Activated CD8-positive, alpha-beta T cell treated with anti-CD3 and anti-CD28 coated beads, Interleukin-2, amount 10 ng/mL, durations not matched to agents 7 days and 5 days (primary cell): ENCODE results near the gene CD151. TPM values are rescaled to one million over a fixed set of nuclear protein-coding genes. Genes with fewer than 3 reads are reported as not detected.

Experiments used
- ATAC-seq: fragments of 150-1000 bp; cut with Tn5 transposase; one replicate; pipeline ENCODE4 v1.10.0; 2021; ENCODE audit warnings: moderate library complexity
- CTCF ChIA-PET: fragments of 350-600 bp; sonication (Branson Sonifier 250); formaldehyde crosslinking; loops from one replicate; lab custom pipeline; 2021; ENCODE audit warnings: antibody characterized with exemption; lab: Charles Lee
- POLR2A ChIA-PET: fragments of 350-600 bp; sonication (Branson Sonifier 250); formaldehyde crosslinking; loops from one replicate; lab custom pipeline; 2021; ENCODE audit warnings: antibody characterized with exemption; lab: Charles Lee
- DNase-seq: peaks from one replicate; pipeline ENCODE4 v3.0.0-alpha.2; 2020
- H3K27ac Mint-ChIP-seq: one replicate; pipeline ENCODE4 v1.8.0; 2021; ENCODE audit warnings: mild to moderate bottlenecking, mixed read lengths
- H3K27me3 Mint-ChIP-seq: one replicate; pipeline ENCODE4 v1.8.0; 2021; ENCODE audit warnings: low read depth, mixed read lengths
- H3K36me3 Mint-ChIP-seq: one replicate; pipeline ENCODE4 v1.8.0; 2021; ENCODE audit warnings: low read depth, mixed read lengths
- H3K4me1 Mint-ChIP-seq: one replicate; pipeline ENCODE4 v1.8.0; 2021; ENCODE audit warnings: low read depth, mixed read lengths
- H3K4me3 Mint-ChIP-seq: one replicate; pipeline ENCODE4 v1.8.0; 2021; ENCODE audit warnings: mild to moderate bottlenecking, mixed read lengths
- H3K9me3 Mint-ChIP-seq: one replicate; pipeline ENCODE4 v1.8.0; 2022; ENCODE audit warnings: mixed read lengths; ENCODE audit not compliant: insufficient read depth
- total RNA-seq, 2 experiments: library from RNA; stranded (reverse); gene quantifications; one replicate each; pipeline ENCODE4 v1.2.3, GENCODE V29; 2021

CD151 gene
- 10 to 100 TPM; 27.0 to 29.7 TPM for total RNA-seq

DNA sequence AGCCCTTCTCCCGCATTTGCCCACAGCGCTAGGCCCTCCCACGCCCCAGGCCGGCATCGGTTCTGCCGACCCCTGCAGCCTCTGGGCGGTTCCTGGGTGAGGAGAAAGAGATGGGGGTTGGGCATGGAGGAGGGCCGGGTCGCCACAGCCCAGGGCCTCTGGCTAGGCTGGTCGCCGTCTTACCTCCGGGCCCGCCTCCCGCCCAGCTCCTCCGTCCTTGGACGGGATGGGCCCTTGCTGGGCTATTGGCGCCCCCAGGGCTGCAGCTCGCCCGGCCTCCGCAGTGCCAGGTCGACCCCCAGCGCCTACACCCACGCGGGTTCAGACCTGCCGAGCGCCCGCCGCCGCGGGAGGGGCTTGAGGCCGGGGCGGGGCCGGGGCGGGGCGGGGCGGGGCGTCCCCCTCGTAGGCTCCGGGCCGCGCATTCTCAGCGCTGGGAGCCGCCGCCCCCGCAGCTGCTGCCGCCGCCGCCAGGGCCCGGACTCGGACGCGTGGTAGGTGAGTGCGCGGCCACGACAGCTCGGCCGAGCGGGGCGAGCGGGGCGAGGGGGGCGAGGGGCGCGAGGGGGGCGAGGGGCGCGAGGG, at the start of gene CD151:
TSS of gene CD151 (plus strand) at position 424 of the 585 bp plus-strand sequence. CDS start 3,118 bp downstream, outside the sequence.
- peaks cover 34% of the 10 kb centered on the region for H3K27me3 Mint-ChIP-seq
- H3K4me3 Mint-ChIP-seq = peak within 1 kb of the TSS; percentile 42
- peaks cover 54% of the 10 kb centered on the region for H3K4me1 Mint-ChIP-seq
- no peak within 1 kb of the TSS for H3K27ac Mint-ChIP-seq
- H3K36me3 Mint-ChIP-seq = peaks cover under 1% of the 10 kb centered on the region
- H3K9me3 Mint-ChIP-seq = no peaks in the 10 kb centered on the region
- ChIA-PET POLR2A (interaction anchor here (0.8 to 6.0 kb wide), 3 partner anchors 10 to 13 kb away, joined by 3 to 31 read pairs (median 11); partner anchors contain the start of genes PNPLA2 and TSPAN4), CTCF (interaction anchor here (0.8 to 2.3 kb wide), 6 partner anchors 8 to 23 kb away, joined by 3 to 9 read pairs (median 4); partner anchors contain the start of genes RPLP2 and TSPAN4)
- DNase-seq (peak; percentile 58), ATAC-seq (peak; percentile 55)

DNA sequence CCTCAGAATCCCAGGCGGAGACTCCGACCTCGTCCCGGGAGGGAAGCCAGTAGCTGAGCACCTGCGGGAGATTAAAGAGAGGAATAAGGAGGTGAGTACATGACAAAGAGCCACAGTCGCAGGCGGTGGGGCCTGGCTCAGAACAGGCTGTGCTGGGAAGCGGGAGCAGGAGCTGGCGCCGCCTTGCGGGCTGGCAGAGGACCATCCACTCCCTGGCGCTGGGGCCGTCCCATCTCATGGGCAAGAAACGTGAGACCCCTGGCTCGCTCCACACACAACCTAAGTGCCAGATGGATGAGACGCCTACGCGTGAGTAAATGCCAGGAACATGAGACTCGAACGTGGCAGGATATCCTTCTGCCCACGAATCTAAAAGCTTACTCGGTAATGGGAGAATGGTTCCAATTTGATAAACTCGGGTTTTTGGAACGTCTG, 49.2 kb upstream of the CD151 start:
- Mint-ChIP-seq H3K27ac (no peak overlapping the region), H3K27me3 (no peaks in the 10 kb centered on the region), H3K4me1 (peaks cover 23% of the 10 kb centered on the region), H3K36me3 (peaks cover 17% of the 10 kb centered on the region), H3K9me3 (no peaks in the 10 kb centered on the region), H3K4me3 (no peak overlapping the region)
- ChIA-PET CTCF (interaction anchor here (1.2 kb wide), 1 partner anchor 15 kb away, joined by 4 read pairs; no protein-coding TSS in a partner anchor), POLR2A (no interaction called here)
- DNase-seq = no peak
- ATAC-seq = peak; percentile 62

DNA sequence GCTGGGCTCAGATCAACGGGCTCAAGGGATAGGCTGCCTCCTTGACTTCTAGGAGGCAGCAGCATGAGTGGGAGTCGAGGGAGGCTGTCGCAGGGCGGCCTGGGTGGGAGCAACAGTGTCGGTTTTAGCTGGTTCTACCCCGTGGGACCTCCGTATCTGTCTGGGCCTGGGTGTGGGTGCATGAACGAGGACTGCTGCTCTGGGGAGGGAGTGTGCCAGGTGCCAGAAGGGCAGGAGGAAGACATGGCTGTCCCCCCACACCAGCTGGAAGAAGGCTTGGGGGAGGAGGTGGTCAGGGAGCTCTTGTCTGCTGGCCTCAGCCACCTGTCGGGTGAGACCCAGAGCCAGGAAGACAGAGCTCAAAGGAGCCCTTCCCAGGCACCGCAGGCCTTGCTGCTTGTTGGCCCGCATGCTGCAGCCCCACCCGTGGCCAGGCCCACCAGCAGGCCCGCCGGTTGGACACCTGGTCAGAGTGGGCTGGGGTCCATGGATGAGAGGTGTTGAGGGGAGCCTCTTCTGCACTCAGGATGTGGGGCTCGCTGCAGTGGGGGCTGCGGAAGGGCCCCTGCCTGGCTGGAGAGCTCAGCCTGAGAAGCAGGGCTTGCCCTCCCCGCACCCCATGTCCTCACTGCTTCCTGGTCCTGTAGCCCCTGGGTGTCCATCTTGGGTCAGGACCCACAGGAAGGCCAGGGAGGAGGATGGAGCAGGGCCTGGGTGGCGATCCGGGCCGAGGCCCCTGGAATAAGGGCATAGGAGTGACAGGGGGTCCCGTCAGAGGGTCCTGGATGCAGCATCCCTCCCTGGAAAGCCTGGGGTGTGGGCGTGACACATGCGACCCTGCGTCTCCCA, 46.3 kb upstream of the CD151 start:
- peaks cover 11% of the 10 kb centered on the region for H3K36me3 Mint-ChIP-seq
- peaks cover 22% of the 10 kb centered on the region for H3K4me1 Mint-ChIP-seq
- no peaks in the 10 kb centered on the region for H3K27me3 Mint-ChIP-seq
- ChIA-PET CTCF (no interaction called here), POLR2A (interaction anchor here (0.7 kb wide), 1 partner anchor 23 kb away, joined by 3 read pairs; no protein-coding TSS in a partner anchor)
- H3K4me3 Mint-ChIP-seq = no peak overlapping the region
- H3K27ac Mint-ChIP-seq = no peak overlapping the region
- no peak for ATAC-seq
- H3K9me3 Mint-ChIP-seq = no peaks in the 10 kb centered on the region
- no peak for DNase-seq

DNA sequence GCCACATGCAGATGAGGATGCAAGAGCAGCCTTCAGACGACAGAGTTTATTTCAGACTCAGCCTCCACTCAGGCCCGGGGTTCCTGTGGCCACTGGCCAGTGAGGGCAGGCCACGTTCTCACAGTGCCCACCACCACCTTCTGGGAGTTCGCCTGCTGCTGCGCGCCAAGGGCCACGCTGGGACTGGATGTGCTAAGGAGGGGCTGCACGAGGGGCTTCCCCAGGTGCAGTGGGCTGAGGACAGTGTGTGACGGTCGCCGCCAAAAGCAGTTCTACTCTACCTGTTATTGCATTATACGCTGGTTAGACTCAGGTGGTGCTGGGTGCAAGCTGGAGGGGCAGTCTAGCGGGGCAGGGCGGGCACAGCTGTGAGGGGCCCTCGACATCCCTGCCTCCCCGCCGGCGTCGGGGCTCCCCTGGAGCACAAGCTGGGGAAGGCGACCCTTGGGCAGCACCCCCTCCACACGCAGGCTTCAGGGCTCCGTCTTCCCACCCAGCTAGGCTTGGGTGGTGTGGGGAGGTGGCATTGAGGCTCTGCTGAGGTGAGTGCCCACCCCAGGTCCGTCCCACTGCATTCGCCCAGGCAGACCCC, 45.6 kb upstream of the CD151 start:
- no peak overlapping the region for H3K27ac Mint-ChIP-seq
- no peaks in the 10 kb centered on the region for H3K27me3 Mint-ChIP-seq
- CTCF ChIA-PET = no interaction called here
- H3K4me1 Mint-ChIP-seq = peaks cover 18% of the 10 kb centered on the region
- ATAC-seq (no peak), DNase-seq (no peak)
- peaks cover 13% of the 10 kb centered on the region for H3K36me3 Mint-ChIP-seq
- H3K9me3 Mint-ChIP-seq = no peaks in the 10 kb centered on the region
- H3K4me3 Mint-ChIP-seq = no peak overlapping the region
- POLR2A ChIA-PET = interaction anchor here (0.7 kb wide), 1 partner anchor 22 kb away, joined by 3 read pairs; no protein-coding TSS in a partner anchor

DNA sequence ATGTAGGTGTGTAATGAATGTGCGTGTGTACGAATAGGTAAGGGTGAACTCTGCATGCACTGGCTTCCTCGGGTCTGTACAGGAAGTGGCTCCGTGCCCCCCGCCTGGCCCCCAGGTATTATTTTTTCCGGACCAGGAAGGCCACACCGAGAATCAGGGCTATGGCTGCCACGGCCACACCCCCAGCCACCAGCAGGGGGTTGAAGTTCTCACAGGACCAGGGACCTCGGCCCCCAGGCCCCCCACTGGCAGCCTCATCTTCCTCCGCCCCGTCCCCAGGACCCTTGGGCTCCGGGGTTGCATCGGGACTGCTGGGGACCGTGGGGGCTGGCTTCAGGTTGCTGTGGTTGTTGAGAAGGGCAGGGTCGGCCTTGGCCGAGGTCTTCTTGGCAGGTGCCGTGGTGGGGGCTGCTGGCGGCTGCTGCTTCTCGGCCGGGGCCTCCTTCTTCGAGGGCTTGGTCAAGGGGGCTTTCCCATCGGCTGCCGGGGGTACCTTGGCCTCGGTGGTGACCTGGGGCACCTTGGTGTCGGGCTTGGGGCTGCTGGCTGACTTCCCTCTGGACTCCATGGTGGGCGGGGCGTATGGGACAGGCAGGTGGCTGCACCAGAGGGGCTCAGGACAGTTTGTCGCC, 44.6 kb upstream of the CD151 start:
- peaks cover 13% of the 10 kb centered on the region for H3K36me3 Mint-ChIP-seq
- H3K4me3 Mint-ChIP-seq = no peak overlapping the region
- H3K9me3 Mint-ChIP-seq = no peaks in the 10 kb centered on the region
- no peak for DNase-seq
- no peak overlapping the region for H3K27ac Mint-ChIP-seq
- ChIA-PET CTCF (no interaction called here), POLR2A (no interaction called here)
- no peak for ATAC-seq
- H3K27me3 Mint-ChIP-seq = no peaks in the 10 kb centered on the region
- H3K4me1 Mint-ChIP-seq = peaks cover 18% of the 10 kb centered on the region

DNA sequence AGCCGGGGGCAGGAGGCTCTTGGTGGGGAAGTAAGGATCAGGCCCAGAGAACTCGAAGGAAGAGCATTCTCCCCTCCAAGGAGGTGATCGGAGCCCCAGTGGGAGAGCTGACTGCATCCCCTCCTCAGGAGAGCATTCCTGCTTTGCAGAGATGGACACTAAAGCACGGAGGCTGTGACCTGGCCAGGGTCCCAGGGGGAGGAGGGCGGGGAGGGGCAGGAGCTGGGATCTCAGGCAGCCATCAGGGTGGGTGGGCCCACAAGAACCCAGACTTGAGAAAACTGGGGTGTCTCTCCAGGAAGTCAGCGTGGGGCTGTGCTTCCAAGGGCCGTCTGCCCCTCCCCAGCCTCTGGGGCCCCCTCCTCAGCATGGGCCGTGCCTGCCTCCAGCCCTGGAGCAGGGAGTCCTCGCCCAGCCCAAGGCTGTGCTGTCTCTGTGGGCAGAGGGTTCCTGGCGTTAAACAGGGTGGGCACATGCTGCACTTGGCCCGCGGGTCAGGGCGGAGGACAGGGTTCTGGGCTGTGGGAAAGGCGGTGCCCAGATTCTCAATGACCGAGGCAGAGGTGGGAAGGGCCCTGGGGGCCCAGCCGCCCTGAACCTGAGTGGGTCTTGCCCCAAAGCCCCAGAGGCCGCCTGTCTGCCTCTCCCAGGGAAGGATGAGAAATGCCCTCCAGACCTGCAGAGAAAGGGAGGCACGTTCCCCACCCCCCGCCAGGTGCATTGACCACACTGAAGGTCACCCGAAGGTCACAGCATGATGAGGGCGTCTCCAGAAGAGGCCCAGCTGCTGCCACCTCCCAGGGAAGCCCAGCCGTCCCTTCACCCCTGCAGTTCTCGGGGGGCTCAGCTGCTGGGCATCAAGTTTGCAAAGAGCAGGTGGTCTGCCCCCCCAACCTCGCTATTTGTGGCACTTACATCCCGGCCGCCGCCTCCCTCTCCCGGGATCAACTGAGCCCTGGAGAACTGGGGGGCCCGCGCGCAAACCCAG, 43.5 kb upstream of the CD151 start:
- H3K9me3 Mint-ChIP-seq = no peaks in the 10 kb centered on the region
- no peak for ATAC-seq

DNA sequence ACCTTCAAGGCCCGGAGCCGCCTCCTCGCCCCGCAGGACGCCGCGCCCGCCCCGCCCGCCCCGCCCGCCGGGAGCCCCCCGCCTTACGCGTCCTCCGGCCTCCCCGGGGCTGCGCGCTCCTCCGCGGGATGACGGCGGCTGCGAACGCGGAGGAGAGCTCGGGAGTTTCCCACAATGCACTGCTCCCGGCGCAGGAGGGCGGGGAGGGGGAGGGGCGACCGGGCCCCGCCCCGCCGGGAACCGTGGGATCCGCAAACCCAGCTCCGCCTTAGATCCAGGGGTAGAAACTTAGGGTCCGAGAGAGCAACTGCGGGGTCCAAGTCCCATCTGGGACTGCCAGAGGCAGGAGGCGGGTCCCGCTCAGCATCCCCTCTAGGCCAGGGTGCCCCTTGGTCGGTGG, 42.8 kb upstream of the CD151 start, which contains the start of gene CEND1:
TSS of gene CEND1 (minus strand) at position 148 of the 400 bp plus-strand sequence. CDS start 1,514 bp downstream, outside the sequence.
- Mint-ChIP-seq H3K9me3 (no peaks in the 10 kb centered on the region), H3K27ac (no peak within 1 kb of the TSS), H3K27me3 (no peaks in the 10 kb centered on the region), H3K4me1 (peaks cover 23% of the 10 kb centered on the region), H3K4me3 (peak within 1 kb of the TSS; percentile 38), H3K36me3 (peaks cover 16% of the 10 kb centered on the region)
- ChIA-PET POLR2A (interaction anchor here (1.0 kb wide), 1 partner anchor 262 kb away, joined by 3 read pairs; no protein-coding TSS in a partner anchor), CTCF (no interaction called here)
- DNase-seq = peak; percentile 54
- ATAC-seq = peak; percentile 47

More for the DNA sequence above, 43.5 kb upstream of the CD151 start:
- H3K4me1 Mint-ChIP-seq = peaks cover 19% of the 10 kb centered on the region
- no peak for DNase-seq
- peak overlapping the region; percentile 38 for H3K4me3 Mint-ChIP-seq
- no peaks in the 10 kb centered on the region for H3K27me3 Mint-ChIP-seq
- no peak overlapping the region for H3K27ac Mint-ChIP-seq
- H3K36me3 Mint-ChIP-seq = peaks cover 16% of the 10 kb centered on the region
- CTCF ChIA-PET = no interaction called here
- POLR2A ChIA-PET = interaction anchor here (1.0 kb wide), 1 partner anchor 263 kb away, joined by 3 read pairs; no protein-coding TSS in a partner anchor

DNA sequence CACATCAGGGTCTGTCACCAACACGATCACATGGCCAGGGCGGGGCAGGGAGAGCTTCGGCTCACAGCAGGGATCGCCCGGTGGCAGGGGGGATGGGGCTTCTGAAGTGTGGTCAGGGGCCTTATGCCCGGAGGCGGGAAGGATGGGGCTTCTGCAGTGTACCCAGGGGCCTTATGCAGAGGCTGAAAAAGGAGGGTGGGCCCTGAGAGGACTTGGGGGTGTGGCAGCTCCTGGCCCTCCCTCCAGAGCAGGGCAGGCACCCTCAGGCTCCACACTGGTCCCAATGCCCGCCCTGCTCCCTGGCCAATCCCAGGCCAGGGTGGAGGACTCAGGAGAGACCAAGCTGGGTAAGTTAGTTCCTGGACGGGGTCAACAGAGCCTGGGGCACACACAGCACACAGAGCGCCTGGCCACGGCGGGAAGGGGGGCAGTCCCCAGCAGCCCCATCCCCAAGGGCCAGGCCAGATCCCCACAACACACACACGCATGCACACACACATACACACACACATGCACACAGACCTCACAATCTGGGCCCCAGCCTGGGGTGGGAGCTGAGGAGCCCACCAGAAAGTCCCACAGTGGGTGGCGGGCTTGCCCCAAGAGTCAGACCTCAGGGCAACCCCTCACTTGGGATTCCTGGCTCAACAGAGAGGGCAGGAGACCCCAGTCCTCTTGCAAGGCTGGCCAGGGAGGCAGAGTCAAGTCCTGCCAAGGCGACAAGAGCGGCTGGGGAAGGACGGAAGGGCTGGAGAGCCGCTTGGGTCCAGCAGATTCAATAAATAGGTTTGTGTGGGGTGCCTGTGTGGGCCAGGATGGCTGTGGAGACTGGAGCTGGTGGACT, 41.8 kb upstream of the CD151 start:
- DNase-seq (no peak), ATAC-seq (peak; percentile 21)
- H3K4me3 Mint-ChIP-seq = no peak overlapping the region
- H3K27me3 Mint-ChIP-seq = no peaks in the 10 kb centered on the region
- no peaks in the 10 kb centered on the region for H3K9me3 Mint-ChIP-seq
- no peak overlapping the region for H3K27ac Mint-ChIP-seq
- ChIA-PET POLR2A (interaction anchor here (1.2 kb wide), 1 partner anchor 13 kb away, joined by 3 read pairs; no protein-coding TSS in a partner anchor), CTCF (no interaction called here)
- peaks cover 16% of the 10 kb centered on the region for H3K36me3 Mint-ChIP-seq
- peaks cover 23% of the 10 kb centered on the region for H3K4me1 Mint-ChIP-seq

DNA sequence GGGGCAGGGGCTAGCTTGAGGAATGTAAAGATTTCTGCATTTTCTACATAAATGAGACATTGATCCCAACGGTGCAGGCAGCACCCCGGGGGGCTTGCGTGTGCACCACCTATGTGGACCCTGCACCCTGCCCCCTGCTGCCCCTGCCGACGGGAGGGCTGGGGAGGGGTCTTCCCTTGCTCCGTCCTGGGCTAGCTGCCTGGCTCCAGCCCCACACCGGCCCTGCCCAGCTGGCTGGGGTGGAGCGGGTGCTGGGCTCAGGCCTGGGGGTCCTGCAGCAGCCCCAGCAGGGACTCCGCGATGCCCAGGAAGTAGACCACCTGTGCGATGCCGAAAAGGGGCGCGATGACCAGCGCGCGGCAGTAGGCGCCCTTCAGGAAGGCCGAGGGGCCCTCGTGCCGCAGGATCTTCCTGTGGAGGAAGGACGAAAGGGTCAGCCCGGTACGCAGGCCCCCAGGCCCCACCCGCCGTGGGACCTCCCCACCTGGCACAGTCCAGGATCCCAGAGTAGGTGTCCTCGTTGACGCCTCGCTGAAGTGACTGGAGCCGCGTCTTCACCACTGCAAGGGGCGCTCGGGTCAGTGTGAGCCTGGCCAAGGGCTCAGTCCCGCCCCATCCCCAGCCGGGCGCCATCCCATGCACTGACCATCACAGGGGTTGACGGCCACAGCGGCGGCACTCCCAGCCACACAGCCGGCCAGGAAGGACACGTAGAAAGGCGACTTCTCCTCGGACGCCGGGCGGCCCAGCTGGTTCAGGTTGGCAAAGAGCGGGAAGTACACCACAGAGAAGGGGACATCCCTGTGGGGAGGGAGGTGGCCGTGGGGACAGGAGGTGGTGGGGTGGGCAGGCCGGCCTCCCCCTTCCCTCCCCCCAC, 40.9 kb upstream of the CD151 start:
- Mint-ChIP-seq H3K27ac (no peak overlapping the region), H3K4me1 (peaks cover 30% of the 10 kb centered on the region), H3K27me3 (no peaks in the 10 kb centered on the region), H3K36me3 (peaks cover 18% of the 10 kb centered on the region), H3K4me3 (no peak overlapping the region), H3K9me3 (no peaks in the 10 kb centered on the region)
- DNase-seq (no peak), ATAC-seq (no peak)
- POLR2A ChIA-PET = interaction anchor here (1.2 kb wide), 1 partner anchor 12 kb away, joined by 3 read pairs; no protein-coding TSS in a partner anchor
- CTCF ChIA-PET = no interaction called here
